Right lung (tissue), 5 donors: ENCODE results near the gene ACTC1. TPM values are rescaled to one million over a fixed set of nuclear protein-coding genes. Genes with fewer than 3 reads are reported as not detected.

Source experiments
- DNase-seq, 2 donors: peaks; one replicate each; pipeline ENCODE4 v3.0.0-alpha.2; 2013
- polyA plus RNA-seq, 5 donors: library from polyadenylated mRNA; unstranded; fragments of 120-200 nt; gene quantifications; one replicate each; pipeline versions ENCODE4 v1.2.1 to v1.2.3, GENCODE V29; 2013; ENCODE audit warnings: inconsistent platforms in 1 of 5, low replicate concordance in 1 of 5; ENCODE audit not compliant: insufficient read length in 5 of 5, insufficient read depth in 1 of 5

ACTC1 gene
- polyA plus RNA-seq, 5 donors = 1.3 to 342 (median 4.0) TPM

GRCh38 chr15:34760909-34761308 lies 34.4 kb downstream of the ACTC1 start:
- no peak for DNase-seq

- no peak for DNase-seq
These were observed 35.4 kb downstream of the ACTC1 start for GRCh38 chr15:34759992-34760391.

- DNase-seq = no peak
These were observed 36.0 kb downstream of the ACTC1 start for GRCh38 chr15:34759347-34759746.

- no peak for DNase-seq
These were observed 38.1 kb downstream of the ACTC1 start for GRCh38 chr15:34757262-34757661.

GRCh38 chr15:34755419-34755773 lies 40.0 kb downstream of the ACTC1 start:
- DNase-seq = no peak

- no peak for DNase-seq
These were observed 40.5 kb downstream of the ACTC1 start, which contains the start of gene GJD2 for GRCh38 chr15:34754674-34755418. GJD2 (minus strand) TSS chr15:34754998; CDS start chr15:34754488, 510 bp downstream.

GRCh38 chr15:34754171-34754601 lies 41.2 kb downstream of the ACTC1 start:
- DNase-seq = no peak

- DNase-seq = peak; percentile 38 to 55
These were observed 42.0 kb downstream of the ACTC1 start for GRCh38 chr15:34753236-34753894.

- no peak for DNase-seq
These were observed 45.7 kb downstream of the ACTC1 start for GRCh38 chr15:34749691-34750090.

Other genes with a start within 250 kb of the ACTC1 start
- 100 to 1,000 TPM; 108 to 251 (median 201) TPM for gene GOLGA8B, start 211.9 kb downstream of the ACTC1 start, polyA plus RNA-seq
- under 1 TPM in 1 of 5 donors, not detected in 4; 0.19 TPM for gene GJD2, start 40.6 kb downstream of the ACTC1 start, polyA plus RNA-seq
- gene AQR, start 174.2 kb upstream of the ACTC1 start, polyA plus RNA-seq = 10 to 100 TPM; 35.2 to 53.4 (median 45.5) TPM
- 10 to 100 TPM; 25.8 to 51.9 (median 43.2) TPM for gene ZNF770, start 192.7 kb upstream of the ACTC1 start, polyA plus RNA-seq